G401 (cell line): Measurements from ENCODE around the gene ZNF497. TPM values are rescaled to one million over a fixed set of nuclear protein-coding genes. Genes with fewer than 3 reads are reported as not detected.
A peak's percentile ranks its signal among the peaks of the same experiment; 100 is the strongest.
"Not testable (repeated sequence)": the region's sequence is repeated elsewhere in the genome, so short reads cannot be mapped to it uniquely, and the experiment has no call there.

Source experiments
- DNase-seq: peaks from one replicate; pipeline ENCODE4 v3.0.0-alpha.2; 2015; ENCODE audit warnings: low spot score
- in situ Hi-C: cut with HindIII; loops from 2 replicates; pipeline ENCODE4 v1.10.0; 2016; ENCODE audit warnings: low sequenced_read_pairs, mixed read lengths
- total RNA-seq: library from RNA; depleted of rRNA; stranded (reverse); fragments of >200 nt; shearing (Covaris generic); gene quantifications from 2 replicates; pipeline ENCODE4 v1.2.3, GENCODE V29; 2014

ZNF497 gene
- total RNA-seq, 1 experiment from 2014 or later, result 1.2 TPM

DNA sequence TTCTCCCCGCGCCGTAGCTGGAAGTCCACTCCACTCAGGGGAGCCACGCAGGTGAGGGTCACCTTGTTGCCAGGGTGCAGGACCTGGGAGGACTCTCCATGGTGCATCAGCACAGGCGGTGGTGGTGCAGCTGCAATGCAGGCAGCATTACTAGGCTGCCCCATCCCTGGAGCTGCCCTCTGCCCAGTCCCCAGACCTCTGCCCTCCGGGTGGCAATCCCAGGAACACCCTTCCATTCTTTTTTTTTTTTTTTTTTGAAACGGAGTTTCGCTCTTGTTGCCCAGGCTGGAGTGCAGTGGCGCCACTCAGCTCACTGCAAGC lies 11.0 kb downstream of the ZNF497 start:
- no peak for DNase-seq
- in situ Hi-C loops, result no loop called here

DNA sequence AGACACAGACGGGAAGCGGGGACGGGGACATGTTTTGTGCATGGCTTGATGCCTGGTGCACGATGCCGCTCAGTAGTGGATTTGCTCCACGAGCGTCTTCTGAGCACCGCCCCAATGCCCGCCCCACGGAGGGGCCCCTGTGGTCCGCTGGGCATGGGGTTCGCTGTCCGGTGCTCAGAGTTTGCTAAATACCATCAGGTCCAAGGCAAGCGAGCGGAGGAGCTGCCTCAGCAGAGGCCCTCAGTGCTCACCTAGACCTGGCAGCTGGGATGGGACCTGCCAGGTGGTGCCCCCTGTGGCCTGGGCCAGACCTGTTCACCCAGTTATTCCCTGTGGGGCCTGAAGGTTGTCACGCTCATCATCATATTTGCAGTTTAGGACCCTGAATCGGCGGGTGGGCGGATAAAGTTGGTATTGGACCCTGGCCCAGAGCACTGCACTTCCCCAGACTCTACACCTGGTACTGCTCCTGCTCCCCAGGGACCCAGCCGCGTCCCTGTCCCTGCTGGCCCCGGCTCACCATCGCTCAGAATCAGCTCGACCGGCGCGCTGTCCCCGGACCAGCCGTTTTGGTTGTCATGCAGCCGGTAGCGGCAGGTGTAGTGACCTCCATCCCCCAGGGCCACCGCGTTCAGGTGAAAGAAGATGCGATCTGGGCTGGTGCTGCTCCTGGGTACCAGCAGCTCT lies 11.5 kb downstream of the ZNF497 start:
- DNase-seq, result no peak
- in situ Hi-C loops, result no loop called here

DNA sequence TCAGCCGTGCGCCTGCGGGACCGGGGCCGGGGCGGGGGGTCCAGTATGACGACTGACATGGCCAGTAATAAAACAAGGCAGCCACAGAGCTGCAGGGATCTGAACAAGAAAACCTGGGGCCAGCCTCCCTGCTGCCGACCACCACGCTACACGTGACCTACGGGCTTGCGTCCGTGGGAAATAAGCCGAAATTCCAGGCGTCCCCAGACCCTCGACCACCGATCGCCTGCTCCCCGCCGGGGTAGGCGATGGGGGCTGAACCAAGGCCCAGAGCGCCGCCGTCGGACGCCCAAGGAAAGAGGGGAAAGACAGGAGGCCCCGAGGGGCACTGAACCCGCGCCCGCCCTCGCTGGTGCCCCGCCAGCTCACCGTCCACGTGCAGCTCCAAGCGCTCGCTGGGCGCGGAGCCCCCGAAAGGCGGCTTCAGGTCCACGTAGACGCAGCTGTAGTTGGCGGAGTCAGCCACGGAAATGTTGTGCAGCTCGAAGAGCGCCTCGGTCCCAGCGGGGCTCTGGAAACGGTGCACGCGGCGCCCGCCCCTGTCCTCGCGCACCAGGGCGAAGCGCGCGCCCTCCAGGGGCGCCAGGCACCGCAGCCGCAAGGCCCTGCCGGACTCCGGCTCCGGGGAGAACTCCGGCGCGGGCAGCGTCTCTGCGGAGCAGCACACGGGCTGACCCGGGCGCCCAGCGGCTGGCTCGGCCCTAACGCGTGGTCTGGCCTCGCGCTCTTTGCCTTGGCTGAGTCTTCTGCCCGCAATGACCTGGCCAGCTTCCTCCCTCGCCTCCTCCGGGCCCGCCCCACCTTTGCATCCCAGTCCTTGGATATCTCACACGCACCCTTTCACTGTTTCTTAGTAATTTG lies 12.3 kb downstream of the ZNF497 start:
- in situ Hi-C loops, result no loop called here
- DNase-seq, result no peak

DNA sequence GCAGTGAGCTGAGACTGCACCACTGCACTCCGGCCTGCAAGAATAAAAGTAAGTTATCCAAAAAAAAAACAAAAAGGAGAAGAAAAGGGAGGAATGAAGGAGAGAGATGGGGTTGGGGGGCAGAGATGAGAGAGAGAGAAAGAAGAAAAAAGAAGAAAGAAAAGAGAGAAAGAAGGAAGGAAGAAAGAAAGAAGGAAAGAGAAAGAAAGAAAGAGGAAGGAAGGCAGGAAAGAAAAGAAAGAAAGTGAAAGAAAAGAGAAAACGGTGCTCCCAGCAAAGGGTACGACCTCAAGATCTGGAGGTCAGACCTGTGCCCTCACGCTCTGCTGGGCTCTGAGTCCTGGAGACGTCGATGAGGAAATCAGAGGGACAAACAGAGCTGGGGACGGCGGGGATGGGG lies 13.0 kb downstream of the ZNF497 start:
- in situ Hi-C loops, result no loop called here
- no peak for DNase-seq

DNA sequence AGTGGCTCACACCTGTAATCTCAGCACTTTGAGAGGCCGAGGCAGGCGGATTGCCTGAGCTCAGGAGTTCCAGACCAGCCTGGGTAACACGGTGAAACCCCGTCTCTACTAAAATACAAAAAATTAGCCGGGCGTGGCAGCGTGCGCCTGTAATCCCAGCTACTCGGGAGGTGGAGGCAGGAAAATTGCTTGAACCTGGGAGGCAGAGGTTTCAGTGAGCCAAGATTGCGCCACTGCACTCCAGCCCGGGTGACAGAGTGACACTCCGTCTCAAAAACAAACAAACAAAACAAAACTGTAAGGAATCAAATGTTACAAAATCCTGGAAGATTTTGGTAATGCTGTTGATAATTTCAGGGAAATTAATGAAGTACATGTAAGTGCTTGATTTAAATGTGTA lies 14.5 kb downstream of the ZNF497 start:
- in situ Hi-C loops, DNase-seq: not testable (repeated sequence)

DNA sequence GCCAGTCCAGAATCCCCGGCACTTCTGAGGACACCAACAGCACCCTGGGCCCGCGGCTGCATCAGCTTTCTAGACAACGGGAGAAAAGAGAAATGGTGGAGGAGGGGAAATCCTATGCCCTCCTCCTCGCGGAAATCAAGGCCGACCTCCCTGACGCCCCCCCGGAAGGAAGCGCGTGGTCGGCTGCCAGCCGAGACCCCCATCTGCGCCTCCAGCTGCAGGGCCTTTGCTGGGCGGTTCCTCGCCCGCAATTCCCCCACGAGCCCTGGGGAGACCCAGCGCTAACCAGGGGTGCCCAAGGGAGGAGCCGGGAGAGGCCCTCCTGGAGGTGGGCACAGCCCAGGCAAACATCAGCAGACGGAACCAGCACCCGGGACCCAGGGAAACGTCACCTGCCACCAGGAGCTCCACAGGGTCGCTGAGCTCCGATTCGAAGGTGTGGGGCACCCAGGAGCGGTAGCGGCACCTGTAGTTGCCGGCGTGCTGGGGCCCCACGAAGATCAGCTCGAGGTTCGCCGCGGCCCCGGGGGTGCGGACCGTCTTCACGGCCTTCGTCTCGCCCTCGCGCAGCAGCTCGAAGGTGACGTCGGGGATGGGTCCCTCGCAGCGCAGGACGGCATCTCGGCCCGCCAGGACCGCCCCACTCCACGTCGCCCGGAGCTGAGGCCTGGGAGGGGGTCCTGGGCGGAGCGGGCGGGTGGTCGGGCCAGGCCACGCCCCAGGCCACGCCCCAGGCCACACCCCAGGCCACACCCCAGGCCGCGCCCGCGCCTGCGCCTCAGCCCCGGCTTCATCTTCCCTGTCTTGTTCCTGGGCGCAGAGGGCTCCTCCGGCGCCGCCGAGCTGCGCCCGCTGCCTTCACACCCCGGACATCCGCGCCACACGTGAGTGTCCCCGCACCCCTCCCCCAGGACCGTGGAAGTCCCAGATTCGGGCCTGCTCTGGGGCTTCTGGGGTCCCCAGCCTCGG lies 15.3 kb downstream of the ZNF497 start:
- in situ Hi-C loops, result no loop called here
- DNase-seq, result peak; percentile 84

DNA sequence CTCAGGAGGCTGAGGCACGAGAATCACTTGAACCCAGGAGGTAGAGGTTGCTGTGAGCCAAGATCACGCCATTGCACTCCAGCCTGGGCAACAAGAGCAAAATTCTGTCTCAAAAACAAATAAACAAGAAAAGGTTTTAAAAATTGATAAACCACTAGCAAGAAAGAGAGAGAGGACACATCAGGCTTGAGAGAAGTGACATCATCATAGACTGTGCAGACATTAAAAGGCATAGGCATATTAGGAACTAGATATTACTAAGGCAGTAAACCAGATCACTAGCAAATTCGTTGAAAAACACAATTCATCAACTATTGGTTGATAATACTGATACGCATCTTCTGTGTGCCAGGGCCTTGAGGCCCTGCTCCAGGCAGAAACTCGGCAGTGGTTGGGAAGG lies 17.0 kb downstream of the ZNF497 start:
- in situ Hi-C loops, result no loop called here

DNA sequence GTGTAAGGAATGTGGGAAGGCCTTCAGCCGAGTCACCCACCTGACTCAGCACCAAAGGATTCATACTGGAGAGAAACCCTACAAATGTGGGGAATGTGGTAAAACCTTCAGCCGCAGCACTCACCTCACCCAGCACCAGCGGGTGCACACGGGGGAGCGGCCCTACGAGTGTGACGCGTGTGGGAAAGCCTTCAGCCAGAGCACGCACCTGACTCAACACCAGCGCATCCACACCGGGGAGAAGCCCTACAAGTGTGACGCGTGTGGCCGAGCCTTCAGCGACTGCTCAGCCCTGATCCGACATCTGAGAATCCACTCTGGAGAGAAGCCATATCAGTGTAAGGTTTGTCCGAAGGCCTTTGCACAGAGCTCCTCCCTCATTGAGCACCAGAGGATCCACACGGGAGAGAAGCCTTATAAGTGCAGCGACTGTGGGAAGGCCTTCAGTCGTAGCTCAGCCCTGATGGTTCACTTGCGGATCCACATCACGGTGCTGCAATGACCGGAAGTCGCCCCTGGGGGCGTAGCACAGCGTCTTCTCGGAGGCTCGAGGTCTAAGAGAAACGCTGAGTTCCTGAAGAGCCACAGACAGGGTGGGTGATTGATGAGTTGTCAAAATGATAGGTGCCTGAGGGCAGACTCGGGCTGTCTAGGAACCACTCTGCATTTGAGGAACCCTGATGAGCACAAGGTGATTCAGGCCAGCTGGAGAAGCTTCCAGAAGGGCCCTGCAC lies 23.6 kb downstream of the ZNF497 start:
- in situ Hi-C loops, result no loop called here

More for the DNA sequence above, 17.0 kb downstream of the ZNF497 start:
- no peak for DNase-seq

DNA sequence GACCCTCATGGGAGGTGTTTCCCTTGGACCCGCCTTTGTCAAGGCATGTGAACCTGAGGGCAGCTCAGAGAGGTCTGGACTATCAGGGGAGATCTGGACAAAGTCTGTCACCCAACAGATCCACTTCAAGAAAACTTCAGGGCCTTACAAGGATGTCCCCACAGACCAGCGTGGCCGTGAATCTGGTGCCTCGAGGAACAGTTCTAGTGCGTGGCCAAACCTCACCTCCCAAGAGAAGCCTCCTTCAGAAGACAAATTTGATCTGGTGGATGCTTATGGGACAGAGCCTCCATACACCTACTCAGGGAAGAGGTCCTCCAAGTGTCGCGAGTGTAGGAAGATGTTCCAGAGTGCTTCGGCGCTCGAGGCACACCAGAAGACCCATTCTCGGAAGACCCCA lies 24.2 kb downstream of the ZNF497 start:
- no peak for DNase-seq
- in situ Hi-C loops, result no loop called here

More for the DNA sequence above, 23.6 kb downstream of the ZNF497 start:
- DNase-seq, result no peak

DNA sequence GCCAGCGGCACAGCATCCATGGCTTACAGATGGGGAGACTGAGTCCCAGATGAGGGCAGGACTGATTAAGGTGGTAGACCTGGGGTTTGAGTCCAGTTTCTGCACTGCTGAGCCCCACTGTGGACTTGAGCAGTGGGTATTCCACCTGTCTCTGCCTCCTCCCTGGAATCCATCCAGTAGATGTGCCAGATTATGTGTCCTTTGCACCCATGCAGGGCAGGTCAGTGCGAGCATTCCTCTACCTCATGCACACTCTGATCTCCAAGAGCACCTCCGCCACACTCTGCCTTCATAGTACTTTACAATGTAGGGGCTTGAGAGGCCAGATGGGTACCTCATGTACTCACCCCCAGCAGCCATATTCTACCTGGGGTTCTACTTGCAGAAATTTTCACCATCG lies 25.7 kb downstream of the ZNF497 start:
- no peak for DNase-seq
- in situ Hi-C loops, result no loop called here

DNA sequence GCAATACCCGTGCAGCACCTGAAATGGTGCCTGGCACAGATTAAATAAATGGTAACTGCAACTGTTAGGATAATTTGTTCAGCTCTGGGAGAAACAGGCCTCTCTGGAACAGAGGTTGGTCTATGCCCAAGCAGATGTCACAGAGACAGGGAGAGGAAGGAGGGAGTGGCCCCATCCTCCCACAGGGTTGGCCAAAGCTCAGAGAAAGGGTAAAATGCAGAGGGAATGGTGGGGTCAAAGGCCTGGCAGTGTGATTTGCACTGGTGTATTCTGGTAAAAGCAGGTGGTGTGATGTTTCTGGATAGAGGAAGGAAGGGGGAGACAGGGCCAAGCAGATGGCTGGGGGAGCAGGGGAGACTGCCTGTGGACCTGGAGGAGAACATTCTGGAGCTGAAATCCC lies 26.3 kb downstream of the ZNF497 start:
- no peak for DNase-seq
- in situ Hi-C loops, result no loop called here

DNA sequence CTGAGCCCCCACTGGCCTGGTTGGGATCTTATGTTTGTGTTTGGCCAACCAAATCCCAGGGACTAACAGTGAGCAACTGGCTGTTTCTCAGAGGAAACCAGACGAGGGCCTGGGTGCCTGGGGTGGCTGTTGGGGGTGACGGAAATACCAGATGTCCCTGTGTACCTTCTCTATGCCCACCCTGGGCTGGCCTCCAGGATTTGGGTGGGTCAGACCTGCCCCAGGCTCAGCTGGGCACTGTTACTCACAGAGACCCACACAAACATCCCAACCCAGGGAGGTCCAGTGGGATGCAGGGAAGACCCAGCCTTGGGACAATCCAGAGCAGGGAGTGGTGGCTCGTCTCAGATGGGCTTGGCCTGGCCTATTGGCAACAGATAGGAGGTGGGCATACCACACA lies 26.9 kb downstream of the ZNF497 start:
- in situ Hi-C loops, result no loop called here
- DNase-seq, result no peak

DNA sequence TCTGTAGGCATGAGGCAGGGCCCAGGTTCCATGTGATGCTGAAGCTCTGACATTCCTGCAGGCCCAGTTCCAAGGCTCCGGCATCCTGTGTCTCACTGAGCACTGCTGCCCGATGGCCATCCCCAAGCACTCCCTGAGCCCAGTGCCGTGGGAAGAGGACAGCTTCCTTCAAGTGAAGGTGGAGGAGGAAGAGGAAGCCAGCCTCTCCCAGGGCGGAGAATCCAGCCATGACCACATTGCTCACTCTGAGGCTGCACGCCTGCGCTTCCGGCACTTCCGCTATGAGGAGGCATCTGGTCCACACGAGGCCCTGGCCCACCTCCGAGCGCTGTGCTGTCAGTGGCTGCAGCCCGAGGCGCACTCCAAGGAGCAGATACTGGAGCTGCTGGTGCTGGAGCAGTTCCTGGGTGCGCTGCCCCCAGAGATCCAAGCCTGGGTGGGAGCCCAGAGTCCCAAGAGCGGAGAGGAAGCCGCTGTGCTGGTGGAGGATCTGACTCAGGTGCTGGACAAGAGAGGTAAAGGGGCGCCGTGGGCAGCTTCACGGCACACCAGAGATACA lies 27.8 kb downstream of the ZNF497 start:
- in situ Hi-C loops, result no loop called here
- DNase-seq, result no peak

DNA sequence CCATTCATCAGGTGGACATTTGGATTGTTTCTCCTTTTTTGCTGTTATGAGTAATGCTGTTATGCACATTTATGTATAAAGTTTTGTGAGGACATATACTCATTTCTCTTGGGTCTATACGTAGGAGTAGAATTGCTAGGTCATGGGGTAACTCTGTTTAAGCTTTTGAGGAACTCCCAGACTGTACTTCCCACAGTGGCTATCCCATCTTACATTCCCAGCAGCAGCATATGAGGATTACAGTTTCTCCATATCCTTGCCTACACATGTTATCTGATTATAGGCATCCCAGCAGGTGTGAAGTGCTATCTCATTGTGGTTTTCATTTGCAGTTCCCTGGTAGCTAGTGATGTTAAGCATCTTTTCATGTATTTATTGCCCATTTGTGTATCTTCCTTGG lies 29.9 kb downstream of the ZNF497 start:
- no peak for DNase-seq
- in situ Hi-C loops, result no loop called here

DNA sequence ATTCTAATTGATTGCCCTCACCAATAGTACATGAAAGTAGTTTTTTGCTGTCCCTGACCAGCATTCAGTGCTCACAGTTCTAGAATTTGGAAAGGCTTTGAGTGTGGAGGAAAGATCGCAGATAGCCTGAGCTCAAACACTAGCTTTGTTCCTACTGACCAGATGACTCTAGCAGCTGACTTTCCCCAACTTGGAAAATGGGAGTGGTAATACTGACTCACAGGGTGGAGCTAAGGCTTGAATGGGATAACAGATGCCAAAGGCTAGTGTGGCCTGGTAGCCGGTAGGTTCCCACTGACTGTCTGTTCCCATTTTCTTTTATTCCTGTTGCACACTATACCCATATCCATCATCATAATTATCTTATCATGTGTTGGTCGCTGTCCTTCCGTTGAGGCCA lies 32.1 kb downstream of the ZNF497 start:
- in situ Hi-C loops, result no loop called here
- no peak for DNase-seq

DNA sequence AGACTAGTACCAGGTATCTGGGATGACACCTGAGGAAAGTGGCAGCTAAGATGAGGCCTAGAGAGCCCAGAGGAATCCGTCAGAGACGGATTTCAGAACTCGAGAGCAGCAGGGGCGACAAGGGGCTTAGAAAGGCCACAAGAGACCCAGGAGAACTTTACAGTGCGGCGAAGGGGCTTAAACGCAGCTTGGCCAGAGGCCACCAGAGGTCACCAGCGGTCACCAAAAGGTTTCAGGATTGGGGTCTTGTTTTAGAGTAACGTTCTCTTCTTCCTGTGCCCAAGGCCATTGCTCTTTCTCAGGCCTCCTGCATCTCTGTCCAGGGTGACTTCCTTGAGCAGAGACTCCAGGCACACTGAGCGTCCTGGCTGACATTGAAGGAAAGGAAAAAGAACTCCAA lies 33.6 kb downstream of the ZNF497 start:
- in situ Hi-C loops, result no loop called here
- DNase-seq, result no peak

DNA sequence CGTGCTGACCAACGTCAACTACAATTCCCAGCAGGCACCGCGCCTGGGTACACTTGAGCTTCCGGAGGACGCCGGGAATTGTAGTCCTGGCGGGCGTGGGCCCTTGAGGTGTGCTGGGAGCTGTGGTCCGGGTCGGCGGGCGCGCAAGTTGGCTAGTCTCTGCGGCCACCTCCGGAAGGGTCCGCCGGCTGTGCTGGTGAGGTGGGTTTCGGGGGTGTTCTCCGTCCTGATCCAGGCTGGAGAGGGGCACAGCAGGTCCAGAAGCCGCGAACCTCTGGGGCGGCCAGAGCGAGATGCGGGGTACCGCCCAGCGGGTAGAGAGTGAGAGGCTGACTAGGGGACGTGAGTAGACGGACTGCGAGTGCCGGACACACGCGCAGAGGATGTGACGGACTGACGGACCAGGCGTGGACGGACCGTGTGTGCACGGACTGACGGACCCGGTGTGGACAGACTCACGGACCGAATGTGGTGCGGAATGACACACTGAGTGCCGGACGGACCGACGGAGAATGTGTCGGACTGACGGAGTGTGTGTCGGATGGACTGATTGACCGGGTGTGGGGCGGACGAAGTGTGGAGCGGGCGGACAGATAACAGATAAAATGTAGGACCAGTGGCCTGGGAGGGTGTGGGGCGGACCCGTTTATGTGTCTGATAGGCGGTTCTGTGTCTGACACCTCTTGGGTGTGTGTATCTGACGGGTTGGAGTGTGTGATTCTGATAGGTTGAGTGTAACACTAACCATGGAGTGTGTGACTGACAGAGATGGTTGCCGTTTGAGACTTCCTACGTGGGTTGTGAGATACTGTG lies 35.4 kb downstream of the ZNF497 start, which contains the start of gene ZSCAN22:
Gene ZSCAN22, plus strand, starts transcription at position 81 of the 813 bp plus-strand sequence. CDS start 7,809 bp downstream, outside the sequence.
- in situ Hi-C loops, result no loop called here
- DNase-seq, result peak; percentile 97

DNA sequence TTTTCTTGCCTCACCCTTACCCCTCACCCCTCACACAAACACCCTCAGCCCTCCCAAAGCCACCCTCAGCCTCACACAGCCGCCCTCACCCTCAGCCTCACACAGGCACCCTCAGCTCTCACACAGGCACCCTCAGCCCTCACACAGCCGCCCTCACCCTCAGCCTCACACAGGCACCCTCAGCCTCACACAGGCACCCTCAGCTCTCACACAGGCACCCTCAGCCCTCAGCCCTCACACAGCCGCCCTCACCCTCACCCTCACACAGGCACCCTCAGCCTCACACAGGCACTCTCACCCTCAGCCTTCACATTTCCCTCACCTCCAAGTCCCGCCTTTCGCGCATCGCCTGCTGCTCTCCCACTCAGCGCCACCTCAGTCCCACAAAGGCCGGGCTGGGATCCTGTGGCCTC lies 36.0 kb downstream of the ZNF497 start:
- no peak for DNase-seq
- in situ Hi-C loops, result no loop called here
